Cardiac muscle cell (in vitro differentiated cells and primary cell): ENCODE measurements around the gene HERC3. TPM values are rescaled to one million over a fixed set of nuclear protein-coding genes. Genes with fewer than 3 reads are reported as not detected.
A peak's percentile ranks its signal among the peaks of the same experiment; 100 is the strongest.

ENCODE experiments used
- DNase-seq, 2 donors: peaks; one replicate each; pipeline versions ENCODE4 v3.0.0 to v3.0.0-alpha.2; 2010 to 2017; ENCODE audit warnings: low read depth in 1 of 2, low spot score in 1 of 2
- H3K27ac ChIP-seq: fragments of 200-600 bp; sonication (generic); 2 replicates; pipeline ENCODE4 v1.5.1; 2016
- H3K27me3 ChIP-seq: fragments of 200-600 bp; sonication (generic); 2 replicates; pipeline ENCODE4 v1.6.0; 2016; ENCODE audit warnings: control low read depth
- H3K36me3 ChIP-seq: fragments of 200-600 bp; sonication (generic); 2 replicates; pipeline ENCODE4 v1.5.1; 2016; ENCODE audit warnings: control low read depth
- H3K4me1 ChIP-seq: fragments of 200-600 bp; sonication (generic); 2 replicates; pipeline ENCODE4 v1.8.1; 2017; ENCODE audit warnings: low read depth, mild to moderate bottlenecking, mixed run types
- H3K4me3 ChIP-seq: fragments of 200-600 bp; sonication (generic); 2 replicates; pipeline ENCODE4 v1.5.1; 2016; ENCODE audit warnings: mild to moderate bottlenecking
- H3K9me3 ChIP-seq: fragments of 200-600 bp; sonication (generic); 2 replicates; pipeline ENCODE4 v1.5.1; 2017; ENCODE audit warnings: low read depth, mild to moderate bottlenecking, control low read depth
- CTCF ChIP-seq: IDR thresholded peaks from 2 replicates; pipeline ENCODE4 v1.5.1; 2012; ENCODE audit warnings: low read depth, mild to moderate bottlenecking, low read length
- polyA plus RNA-seq: library from polyadenylated mRNA; unstranded; fragments of >200 nt; fragmentation: Nextera tagmentation; extraction: Ambion mirVana; gene quantifications from 2 replicates; pipeline ENCODE4 v1.2.1, GENCODE V29; 2016
- total RNA-seq: library from RNA; depleted of rRNA; stranded (reverse); fragments of >200 nt; gene quantifications from 2 replicates; pipeline ENCODE4 v1.2.3, GENCODE V29; 2016

HERC3 gene
- total and polyA plus RNA-seq, 2 experiments from 2014 or later: 29.4 to 35.3 TPM

GRCh38 chr4:88628746-88629145 lies 36.5 kb downstream of the HERC3 start:
- TF ChIP-seq CTCF: no peak
- DNase-seq: no peak
- no peak overlapping the region for H3K27ac ChIP-seq

DNA sequence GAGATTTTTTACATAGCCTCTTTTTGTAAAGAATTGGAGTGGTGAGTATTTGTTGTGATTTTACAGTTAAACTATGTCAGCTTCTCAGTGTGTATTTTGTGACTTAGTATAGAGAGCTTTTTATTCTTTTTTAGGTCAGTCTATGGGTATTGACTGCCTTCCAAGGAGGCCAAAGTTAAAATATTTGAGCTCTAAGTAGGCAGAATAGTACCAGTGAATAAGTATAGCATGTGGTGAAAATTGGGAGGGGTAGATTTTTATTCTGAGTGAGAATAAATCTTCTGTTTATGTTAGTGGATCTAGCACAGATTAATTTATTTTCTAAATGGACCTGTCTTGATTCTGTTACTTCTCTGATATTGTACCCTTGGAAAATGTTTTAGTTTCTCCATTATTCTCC lies 37.5 kb downstream of the HERC3 start:
- H3K27ac ChIP-seq: no peak overlapping the region
- no peak for TF ChIP-seq CTCF

More at GRCh38 chr4:88628746-88629145, 36.5 kb downstream of the HERC3 start:
- Histone ChIP-seq H3K9me3 (no peaks in the 10 kb centered on the region), H3K36me3 (no peaks in the 10 kb centered on the region), H3K4me3 (no peak overlapping the region), H3K4me1 (no peaks in the 10 kb centered on the region), H3K27me3 (no peaks in the 10 kb centered on the region)

DNA sequence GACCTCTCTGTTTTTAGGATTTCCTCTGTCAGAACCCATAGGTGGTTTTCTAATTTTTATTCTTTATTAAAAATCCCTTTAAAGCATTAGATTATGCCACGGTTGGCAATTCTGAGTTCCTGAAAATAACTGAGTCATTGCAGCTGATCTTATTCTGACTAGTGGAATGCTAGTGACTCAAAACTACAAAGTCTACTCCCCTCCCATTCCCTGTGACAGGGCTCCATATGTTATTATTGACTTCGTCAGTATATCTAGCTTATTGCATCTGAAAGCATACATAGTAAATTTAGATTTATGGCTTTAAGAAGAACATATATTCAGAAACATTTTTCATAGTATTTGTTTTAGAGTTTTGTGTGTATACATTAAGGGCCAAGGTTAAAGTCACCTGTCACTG lies 38.5 kb downstream of the HERC3 start:
- Histone ChIP-seq H3K9me3 (no peaks in the 10 kb centered on the region), H3K27ac (no peak overlapping the region), H3K27me3 (no peaks in the 10 kb centered on the region), H3K36me3 (no peaks in the 10 kb centered on the region), H3K4me1 (no peaks in the 10 kb centered on the region), H3K4me3 (no peak overlapping the region)
- TF ChIP-seq CTCF: no peak
- DNase-seq: peak in 1 of 2 donors; percentile 59

More for the DNA sequence above, 37.5 kb downstream of the HERC3 start:
- Histone ChIP-seq H3K9me3 (no peaks in the 10 kb centered on the region), H3K4me1 (no peaks in the 10 kb centered on the region), H3K27me3 (no peaks in the 10 kb centered on the region), H3K4me3 (no peak overlapping the region), H3K36me3 (no peaks in the 10 kb centered on the region)
- no peak for DNase-seq

- no peak for DNase-seq
- Histone ChIP-seq H3K4me1 (no peaks in the 10 kb centered on the region), H3K36me3 (no peaks in the 10 kb centered on the region), H3K4me3 (no peak overlapping the region), H3K27ac (no peak overlapping the region), H3K9me3 (no peaks in the 10 kb centered on the region), H3K27me3 (no peaks in the 10 kb centered on the region)
- no peak for TF ChIP-seq CTCF
Measured at GRCh38 chr4:88643932-88644331, 51.7 kb downstream of the HERC3 start.

DNA sequence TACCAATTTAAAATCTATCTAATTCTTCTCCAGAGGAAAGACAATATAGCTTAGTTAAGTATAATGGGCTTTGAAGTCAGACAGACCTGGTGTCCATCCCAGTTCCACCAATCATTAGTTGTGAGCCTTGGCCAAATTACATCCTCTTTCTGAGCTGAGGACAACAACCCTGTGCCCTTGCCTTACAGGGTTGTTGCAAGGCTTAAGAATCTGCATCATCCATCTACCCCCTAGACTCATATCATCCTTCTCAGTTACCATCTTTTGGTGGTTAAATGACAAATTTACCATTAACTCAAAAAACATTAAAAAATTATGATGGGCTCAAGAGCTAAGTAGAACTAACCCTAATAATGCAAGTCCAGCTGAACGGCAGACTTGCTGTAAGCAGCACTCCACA lies 53.7 kb downstream of the HERC3 start:
- Histone ChIP-seq H3K36me3 (no peaks in the 10 kb centered on the region), H3K27me3 (no peaks in the 10 kb centered on the region), H3K27ac (no peak overlapping the region), H3K4me3 (no peak overlapping the region), H3K9me3 (no peaks in the 10 kb centered on the region), H3K4me1 (no peaks in the 10 kb centered on the region)
- no peak for DNase-seq
- no peak for TF ChIP-seq CTCF
